ENCODE results near the gene ZNF620.
"Not testable (repeated sequence)": the region's sequence is repeated elsewhere in the genome, so short reads cannot be mapped to it uniquely, and the experiment has no call there.

Gene ZNF620

GRCh38 chr3:40505599-40506462, at the start of gene ZNF620:
Gene ZNF620, plus strand, starts transcription at chr3:40506039. Its CDS starts 314 bp downstream, at chr3:40506353.
- peak within 1 kb of the TSS; percentile 78 for H3K9ac ChIP-seq (ENCODE audit: low read length)
- H3K4me3 ChIP-seq (ENCODE audit: low read length) = peak within 1 kb of the TSS; percentile 89
- no peaks in the 10 kb centered on the region for H3K9me3 ChIP-seq (ENCODE audit: control insufficient read depth, low read length)
- H3K36me3 ChIP-seq (ENCODE audit: control insufficient read depth, insufficient read depth, low read length) = no peaks in the 10 kb centered on the region
- H3K4me1 ChIP-seq (ENCODE audit: control insufficient read depth, insufficient read depth, low read length) = no peaks in the 10 kb centered on the region
- H3K27me3 ChIP-seq (ENCODE audit: control insufficient read depth, insufficient read depth, low read length) = no peaks in the 10 kb centered on the region

GRCh38 chr3:40456279-40456939, 49.4 kb upstream of the ZNF620 start:
- Histone ChIP-seq H3K27me3 (ENCODE audit: control insufficient read depth, insufficient read depth, low read length) (no peaks in the 10 kb centered on the region), H3K4me1 (ENCODE audit: control insufficient read depth, insufficient read depth, low read length) (peaks cover 21% of the 10 kb centered on the region), H3K4me3 (ENCODE audit: low read length) (peak overlapping the region; percentile 28), H3K9ac (ENCODE audit: low read length) (peak overlapping the region; percentile 67), H3K9me3 (ENCODE audit: control insufficient read depth, low read length) (no peaks in the 10 kb centered on the region), H3K36me3 (ENCODE audit: control insufficient read depth, insufficient read depth, low read length) (peaks cover 4% of the 10 kb centered on the region)

- Histone ChIP-seq H3K36me3 (ENCODE audit: control insufficient read depth, insufficient read depth, low read length) (peaks cover 4% of the 10 kb centered on the region), H3K4me3 (ENCODE audit: low read length) (peak within 1 kb of the TSS; percentile 28), H3K27me3 (ENCODE audit: control insufficient read depth, insufficient read depth, low read length) (no peaks in the 10 kb centered on the region), H3K9ac (ENCODE audit: low read length) (peak within 1 kb of the TSS; percentile 67), H3K9me3 (ENCODE audit: control insufficient read depth, low read length) (no peaks in the 10 kb centered on the region), H3K4me1 (ENCODE audit: control insufficient read depth, insufficient read depth, low read length) (peaks cover 17% of the 10 kb centered on the region)
These were observed 48.7 kb upstream of the ZNF620 start, which contains the start of gene RPL14 for GRCh38 chr3:40456940-40457823. Gene RPL14, plus strand, starts transcription at chr3:40457339. Its CDS starts 133 bp downstream, at chr3:40457472.

GRCh38 chr3:40458473-40458872, 47.4 kb upstream of the ZNF620 start:
- Histone ChIP-seq H3K27me3 (ENCODE audit: control insufficient read depth, insufficient read depth, low read length) (no peaks in the 10 kb centered on the region), H3K9ac (ENCODE audit: low read length) (peak overlapping the region; percentile 67), H3K4me1 (ENCODE audit: control insufficient read depth, insufficient read depth, low read length) (peaks cover 13% of the 10 kb centered on the region), H3K4me3 (ENCODE audit: low read length) (no peak overlapping the region), H3K9me3 (ENCODE audit: control insufficient read depth, low read length) (no peaks in the 10 kb centered on the region), H3K36me3 (ENCODE audit: control insufficient read depth, insufficient read depth, low read length) (peaks cover 4% of the 10 kb centered on the region)

- peaks cover 13% of the 10 kb centered on the region for H3K4me1 ChIP-seq (ENCODE audit: control insufficient read depth, insufficient read depth, low read length)
- H3K36me3 ChIP-seq (ENCODE audit: control insufficient read depth, insufficient read depth, low read length); H3K9me3 ChIP-seq (ENCODE audit: control insufficient read depth, low read length); H3K9ac ChIP-seq (ENCODE audit: low read length); H3K4me3 ChIP-seq (ENCODE audit: low read length); H3K27me3 ChIP-seq (ENCODE audit: control insufficient read depth, insufficient read depth, low read length): not testable (repeated sequence)
These were observed 45.4 kb upstream of the ZNF620 start for GRCh38 chr3:40460481-40460880.

- peaks cover 13% of the 10 kb centered on the region for H3K4me1 ChIP-seq (ENCODE audit: control insufficient read depth, insufficient read depth, low read length)
- no peaks in the 10 kb centered on the region for H3K27me3 ChIP-seq (ENCODE audit: control insufficient read depth, insufficient read depth, low read length)
- H3K36me3 ChIP-seq (ENCODE audit: control insufficient read depth, insufficient read depth, low read length) = peaks cover 4% of the 10 kb centered on the region
- no peaks in the 10 kb centered on the region for H3K9me3 ChIP-seq (ENCODE audit: control insufficient read depth, low read length)
- H3K9ac ChIP-seq (ENCODE audit: low read length) = no peak overlapping the region
- no peak overlapping the region for H3K4me3 ChIP-seq (ENCODE audit: low read length)
These were observed 44.7 kb upstream of the ZNF620 start for GRCh38 chr3:40461161-40461560.

- not testable (repeated sequence) for H3K4me3 ChIP-seq (ENCODE audit: low read length); H3K9ac ChIP-seq (ENCODE audit: low read length); H3K27me3 ChIP-seq (ENCODE audit: control insufficient read depth, insufficient read depth, low read length); H3K9me3 ChIP-seq (ENCODE audit: control insufficient read depth, low read length); H3K36me3 ChIP-seq (ENCODE audit: control insufficient read depth, insufficient read depth, low read length)
- peaks cover 14% of the 10 kb centered on the region for H3K4me1 ChIP-seq (ENCODE audit: control insufficient read depth, insufficient read depth, low read length)
These were observed 43.0 kb upstream of the ZNF620 start for GRCh38 chr3:40462838-40463237.

- Histone ChIP-seq H3K4me3 (ENCODE audit: low read length) (no peak overlapping the region), H3K9ac (ENCODE audit: low read length) (no peak overlapping the region), H3K4me1 (ENCODE audit: control insufficient read depth, insufficient read depth, low read length) (peaks cover 11% of the 10 kb centered on the region), H3K9me3 (ENCODE audit: control insufficient read depth, low read length) (no peaks in the 10 kb centered on the region), H3K36me3 (ENCODE audit: control insufficient read depth, insufficient read depth, low read length) (peaks cover 3% of the 10 kb centered on the region), H3K27me3 (ENCODE audit: control insufficient read depth, insufficient read depth, low read length) (no peaks in the 10 kb centered on the region)
These were observed 42.3 kb upstream of the ZNF620 start for GRCh38 chr3:40463579-40463978.

- Histone ChIP-seq H3K9ac (ENCODE audit: low read length) (no peak overlapping the region), H3K27me3 (ENCODE audit: control insufficient read depth, insufficient read depth, low read length) (no peaks in the 10 kb centered on the region), H3K36me3 (ENCODE audit: control insufficient read depth, insufficient read depth, low read length) (no peaks in the 10 kb centered on the region), H3K9me3 (ENCODE audit: control insufficient read depth, low read length) (no peaks in the 10 kb centered on the region), H3K4me1 (ENCODE audit: control insufficient read depth, insufficient read depth, low read length) (peaks cover 6% of the 10 kb centered on the region), H3K4me3 (ENCODE audit: low read length) (no peak overlapping the region)
These were observed 41.3 kb upstream of the ZNF620 start for GRCh38 chr3:40464339-40465110.

GRCh38 chr3:40465111-40465407, 40.8 kb upstream of the ZNF620 start:
- no peaks in the 10 kb centered on the region for H3K27me3 ChIP-seq (ENCODE audit: control insufficient read depth, insufficient read depth, low read length)
- peaks cover 6% of the 10 kb centered on the region for H3K4me1 ChIP-seq (ENCODE audit: control insufficient read depth, insufficient read depth, low read length)
- no peak overlapping the region for H3K9ac ChIP-seq (ENCODE audit: low read length)
- no peaks in the 10 kb centered on the region for H3K36me3 ChIP-seq (ENCODE audit: control insufficient read depth, insufficient read depth, low read length)
- H3K4me3 ChIP-seq (ENCODE audit: low read length) = no peak overlapping the region
- no peaks in the 10 kb centered on the region for H3K9me3 ChIP-seq (ENCODE audit: control insufficient read depth, low read length)

GRCh38 chr3:40465456-40465855, 40.4 kb upstream of the ZNF620 start:
- Histone ChIP-seq H3K9me3 (ENCODE audit: control insufficient read depth, low read length) (no peaks in the 10 kb centered on the region), H3K4me1 (ENCODE audit: control insufficient read depth, insufficient read depth, low read length) (peaks cover 6% of the 10 kb centered on the region), H3K36me3 (ENCODE audit: control insufficient read depth, insufficient read depth, low read length) (no peaks in the 10 kb centered on the region), H3K27me3 (ENCODE audit: control insufficient read depth, insufficient read depth, low read length) (no peaks in the 10 kb centered on the region), H3K4me3 (ENCODE audit: low read length) (no peak overlapping the region), H3K9ac (ENCODE audit: low read length) (no peak overlapping the region)

Measured in mucosa of stomach (tissue), 1 donor.